ENCODE data around the gene IL17RB. TPM values are rescaled to one million over a fixed set of nuclear protein-coding genes. Genes with fewer than 3 reads are reported as not detected.

Gene IL17RB
- total and polyA plus RNA-seq, 5 donors from 2014 or later: 2.5 to 5.1 (median 3.6) TPM

- H3K4me1 Mint-ChIP-seq: peaks cover 0 to 19% (median 0%) of the 10 kb centered on the region in 4 donors
- peaks cover 16% of the 10 kb centered on the region for H3K27me3 ChIP-seq (ENCODE audit: control insufficient read depth, insufficient read depth, low read length)
- ATAC-seq (ENCODE audit: low read depth in 2 of 2): no peak
Measured at GRCh38 chr3:53845881-53846133, 561 bp upstream of the IL17RB start.

DNA sequence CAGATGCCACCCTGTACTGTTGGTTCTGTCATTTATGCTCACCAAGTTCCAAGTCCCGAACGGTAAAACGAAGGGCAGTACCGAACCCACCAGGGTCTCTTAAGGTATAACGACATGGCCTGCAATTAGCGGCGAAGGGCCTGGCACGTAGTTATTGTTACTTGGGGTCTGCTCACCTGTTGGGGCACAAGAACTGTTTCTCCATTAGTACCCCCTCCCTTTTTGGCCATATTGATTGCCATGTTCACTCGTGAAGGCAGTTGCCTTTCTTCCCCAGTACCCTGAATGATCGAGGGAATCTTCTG, 435 bp downstream of the IL17RB start:
- ATAC-seq (ENCODE audit: low read depth in 2 of 2) (no peak), DNase-seq (no peak)
- H3K27ac ChIP-seq (ENCODE audit: insufficient read depth, low read length, poor library complexity, severe bottlenecking): no peak overlapping the region
- Mint-ChIP-seq H3K4me3 (peak overlapping the region in 2 of 4 donors; percentile 67 to 76), H3K27me3 (peaks cover 50% of the 10 kb centered on the region), H3K36me3 (no peaks in the 10 kb centered on the region), H3K9me3 (peaks cover 0 to 2% (median 0%) of the 10 kb centered on the region in 7 donors), H3K27ac (no peak overlapping the region), H3K4me1 (peaks cover 0 to 19% (median 0%) of the 10 kb centered on the region in 4 donors)
- H3K27me3 ChIP-seq (ENCODE audit: control insufficient read depth, insufficient read depth, low read length): peaks cover 16% of the 10 kb centered on the region
- peaks cover 23% of the 10 kb centered on the region for H3K4me1 ChIP-seq (ENCODE audit: control insufficient read depth, insufficient read depth, low read length, poor library complexity, severe bottlenecking)
- H3K36me3 ChIP-seq (ENCODE audit: control insufficient read depth, insufficient read depth, low read length): no peaks in the 10 kb centered on the region
- H3K4me3 ChIP-seq (ENCODE audit: low read depth, low read length): peak overlapping the region; percentile 37
- no peaks in the 10 kb centered on the region for H3K9me3 ChIP-seq (ENCODE audit: control insufficient read depth in 2 of 2, low read length in 2 of 2)

More at GRCh38 chr3:53845881-53846133, 561 bp upstream of the IL17RB start:
- H3K4me1 ChIP-seq (ENCODE audit: control insufficient read depth, insufficient read depth, low read length, poor library complexity, severe bottlenecking): peaks cover 23% of the 10 kb centered on the region
- Mint-ChIP-seq H3K9me3 (peaks cover 0 to 2% (median 0%) of the 10 kb centered on the region in 7 donors), H3K27me3 (peaks cover 50% of the 10 kb centered on the region), H3K36me3 (no peaks in the 10 kb centered on the region), H3K4me3 (peak overlapping the region in 2 of 4 donors; percentile 77 to 79), H3K27ac (peak overlapping the region in 1 of 3 donors; percentile 48)
- no peak overlapping the region for H3K4me3 ChIP-seq (ENCODE audit: low read depth, low read length)
- peak overlapping the region; percentile 23 for H3K27ac ChIP-seq (ENCODE audit: insufficient read depth, low read length, poor library complexity, severe bottlenecking)
- H3K9me3 ChIP-seq (ENCODE audit: control insufficient read depth in 2 of 2, low read length in 2 of 2): no peaks in the 10 kb centered on the region
- no peaks in the 10 kb centered on the region for H3K36me3 ChIP-seq (ENCODE audit: control insufficient read depth, insufficient read depth, low read length)
- DNase-seq: no peak

DNA sequence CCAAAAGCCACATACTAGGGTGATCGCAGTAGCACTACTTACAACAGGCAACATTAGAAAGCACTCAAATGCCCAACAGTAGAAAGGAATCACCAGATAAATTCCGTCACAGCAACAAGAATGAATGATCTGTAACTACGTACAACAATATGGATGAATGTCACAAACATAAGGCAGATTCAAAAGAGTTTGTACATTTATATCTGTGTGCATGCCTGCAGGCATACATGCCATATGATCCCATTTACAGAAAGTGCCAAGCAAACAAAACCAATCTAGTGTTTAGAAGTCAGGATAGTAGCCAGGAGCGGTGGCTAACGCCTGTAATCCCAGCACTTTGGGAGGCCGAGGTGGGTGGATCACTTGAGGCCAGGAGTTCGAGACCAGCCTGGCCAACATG, 3.5 kb downstream of the IL17RB start:
- Histone ChIP-seq H3K4me3 (ENCODE audit: low read depth, low read length) (no peak overlapping the region), H3K27ac (ENCODE audit: insufficient read depth, low read length, poor library complexity, severe bottlenecking) (no peak overlapping the region), H3K9me3 (ENCODE audit: control insufficient read depth in 2 of 2, low read length in 2 of 2) (no peaks in the 10 kb centered on the region), H3K27me3 (ENCODE audit: control insufficient read depth, insufficient read depth, low read length) (peaks cover 12% of the 10 kb centered on the region), H3K4me1 (ENCODE audit: control insufficient read depth, insufficient read depth, low read length, poor library complexity, severe bottlenecking) (peaks cover 17% of the 10 kb centered on the region), H3K36me3 (ENCODE audit: control insufficient read depth, insufficient read depth, low read length) (no peaks in the 10 kb centered on the region)
- H3K27me3 Mint-ChIP-seq: peaks cover 43% of the 10 kb centered on the region
- no peak overlapping the region for H3K4me3 Mint-ChIP-seq
- ATAC-seq (ENCODE audit: low read depth in 2 of 2): no peak
- H3K27ac Mint-ChIP-seq: no peak overlapping the region
- H3K4me1 Mint-ChIP-seq: peaks cover 0 to 10% (median 0%) of the 10 kb centered on the region in 4 donors
- peaks cover 0 to 2% (median 0%) of the 10 kb centered on the region in 7 donors for H3K9me3 Mint-ChIP-seq
- DNase-seq: no peak
- no peaks in the 10 kb centered on the region for H3K36me3 Mint-ChIP-seq

DNA sequence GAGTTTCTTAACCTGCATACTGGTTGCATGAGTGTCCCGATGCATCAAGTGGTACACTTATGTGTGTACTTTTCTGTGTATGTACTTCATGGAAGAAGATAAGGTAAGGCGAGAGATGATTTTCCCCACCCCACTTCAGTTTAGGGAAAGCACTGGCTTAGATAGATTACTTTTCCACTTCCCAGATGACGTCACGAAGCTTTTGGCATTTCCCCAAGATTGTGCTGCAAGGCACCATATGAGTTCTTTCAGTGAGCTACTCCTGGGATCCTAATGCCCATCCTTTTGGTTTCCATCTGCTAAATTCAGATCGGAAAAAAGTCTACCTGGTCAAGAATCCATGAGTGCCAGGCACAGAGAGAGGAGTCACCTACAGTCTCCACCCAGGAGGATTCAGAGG, 4.5 kb downstream of the IL17RB start:
- H3K4me1 ChIP-seq (ENCODE audit: control insufficient read depth, insufficient read depth, low read length, poor library complexity, severe bottlenecking): peaks cover 8% of the 10 kb centered on the region
- H3K4me1 Mint-ChIP-seq: peaks cover 0 to 7% (median 0%) of the 10 kb centered on the region in 4 donors
- peaks cover 9% of the 10 kb centered on the region for H3K27me3 ChIP-seq (ENCODE audit: control insufficient read depth, insufficient read depth, low read length)
- no peak for DNase-seq
- H3K27ac ChIP-seq (ENCODE audit: insufficient read depth, low read length, poor library complexity, severe bottlenecking): no peak overlapping the region
- no peak overlapping the region for H3K4me3 Mint-ChIP-seq
- H3K27ac Mint-ChIP-seq: no peak overlapping the region
- H3K27me3 Mint-ChIP-seq: peaks cover 36% of the 10 kb centered on the region
- no peaks in the 10 kb centered on the region for H3K9me3 ChIP-seq (ENCODE audit: control insufficient read depth in 2 of 2, low read length in 2 of 2)
- H3K4me3 ChIP-seq (ENCODE audit: low read depth, low read length): no peak overlapping the region
- H3K9me3 Mint-ChIP-seq: no peaks in the 10 kb centered on the region
- no peaks in the 10 kb centered on the region for H3K36me3 Mint-ChIP-seq
- ATAC-seq (ENCODE audit: low read depth in 2 of 2): no peak
- H3K36me3 ChIP-seq (ENCODE audit: control insufficient read depth, insufficient read depth, low read length): no peaks in the 10 kb centered on the region

DNA sequence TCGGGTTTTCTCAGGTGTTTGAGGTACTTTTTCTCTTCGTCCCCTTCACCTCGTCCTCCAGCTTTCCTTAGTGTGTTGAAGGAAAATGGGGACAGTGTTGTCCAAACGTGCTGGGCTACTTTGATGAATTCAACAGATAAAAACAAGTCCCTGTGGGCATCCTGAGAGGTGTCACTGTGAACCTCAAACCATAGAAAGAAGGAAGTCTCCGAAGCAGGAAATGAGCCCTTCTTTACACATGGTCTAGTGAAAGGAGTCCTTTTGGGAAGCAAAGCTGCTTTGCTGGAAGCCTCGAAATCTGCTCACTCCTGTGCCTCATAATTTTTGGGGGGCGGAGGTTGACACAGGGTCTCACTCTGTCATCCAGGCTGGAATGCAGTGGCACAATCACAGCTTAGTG, 10.6 kb downstream of the IL17RB start:
- Mint-ChIP-seq H3K27me3 (peaks cover 13% of the 10 kb centered on the region), H3K36me3 (peaks cover 13% of the 10 kb centered on the region), H3K4me1 (no peaks in the 10 kb centered on the region), H3K27ac (no peak overlapping the region), H3K4me3 (no peak overlapping the region), H3K9me3 (no peaks in the 10 kb centered on the region)
- no peaks in the 10 kb centered on the region for H3K4me1 ChIP-seq (ENCODE audit: control insufficient read depth, insufficient read depth, low read length, poor library complexity, severe bottlenecking)
- peaks cover 19% of the 10 kb centered on the region for H3K36me3 ChIP-seq (ENCODE audit: control insufficient read depth, insufficient read depth, low read length)
- no peaks in the 10 kb centered on the region for H3K9me3 ChIP-seq (ENCODE audit: control insufficient read depth in 2 of 2, low read length in 2 of 2)
- no peak overlapping the region for H3K4me3 ChIP-seq (ENCODE audit: low read depth, low read length)
- H3K27ac ChIP-seq (ENCODE audit: insufficient read depth, low read length, poor library complexity, severe bottlenecking): no peak overlapping the region
- ATAC-seq (ENCODE audit: low read depth in 2 of 2) (no peak), DNase-seq (no peak)
- H3K27me3 ChIP-seq (ENCODE audit: control insufficient read depth, insufficient read depth, low read length): no peaks in the 10 kb centered on the region

- Mint-ChIP-seq H3K36me3 (peaks cover 23% of the 10 kb centered on the region), H3K4me3 (no peak overlapping the region)
- H3K27ac ChIP-seq (ENCODE audit: insufficient read depth, low read length, poor library complexity, severe bottlenecking): no peak overlapping the region
Measured at GRCh38 chr3:53858096-53858741, 11.9 kb downstream of the IL17RB start.

DNA sequence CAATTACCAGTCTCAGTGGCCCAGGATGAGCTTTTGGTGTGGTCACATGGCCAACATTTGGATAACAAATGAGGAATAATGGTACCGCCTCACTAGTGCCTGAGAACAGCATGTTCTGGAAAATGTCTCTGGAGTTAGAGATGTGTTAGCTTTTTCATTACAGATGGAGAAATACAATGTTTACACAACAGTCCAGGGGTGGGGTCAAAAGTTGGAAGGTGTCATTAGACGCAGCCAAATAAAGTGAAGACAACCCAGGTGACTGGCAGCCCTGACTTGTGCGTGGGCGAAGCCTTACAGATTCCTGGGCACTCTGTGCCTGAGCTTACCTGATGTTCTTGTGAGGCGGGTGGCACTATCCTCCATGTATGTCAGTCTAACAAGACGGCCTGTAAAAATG, 12.8 kb downstream of the IL17RB start:
- no peak overlapping the region for H3K4me3 Mint-ChIP-seq
- H3K27ac Mint-ChIP-seq: no peak overlapping the region

More at GRCh38 chr3:53858096-53858741, 11.9 kb downstream of the IL17RB start:
- no peak overlapping the region for H3K4me3 ChIP-seq (ENCODE audit: low read depth, low read length)
- H3K9me3 ChIP-seq (ENCODE audit: control insufficient read depth in 2 of 2, low read length in 2 of 2): no peaks in the 10 kb centered on the region
- Mint-ChIP-seq H3K27me3 (peaks cover 8% of the 10 kb centered on the region), H3K9me3 (no peaks in the 10 kb centered on the region), H3K4me1 (peaks cover 0 to 2% (median 0%) of the 10 kb centered on the region in 4 donors), H3K27ac (no peak overlapping the region)
- no peak for DNase-seq
- no peaks in the 10 kb centered on the region for H3K4me1 ChIP-seq (ENCODE audit: control insufficient read depth, insufficient read depth, low read length, poor library complexity, severe bottlenecking)
- peaks cover 26% of the 10 kb centered on the region for H3K36me3 ChIP-seq (ENCODE audit: control insufficient read depth, insufficient read depth, low read length)
- H3K27me3 ChIP-seq (ENCODE audit: control insufficient read depth, insufficient read depth, low read length): no peaks in the 10 kb centered on the region
- no peak for ATAC-seq (ENCODE audit: low read depth in 2 of 2)

DNA sequence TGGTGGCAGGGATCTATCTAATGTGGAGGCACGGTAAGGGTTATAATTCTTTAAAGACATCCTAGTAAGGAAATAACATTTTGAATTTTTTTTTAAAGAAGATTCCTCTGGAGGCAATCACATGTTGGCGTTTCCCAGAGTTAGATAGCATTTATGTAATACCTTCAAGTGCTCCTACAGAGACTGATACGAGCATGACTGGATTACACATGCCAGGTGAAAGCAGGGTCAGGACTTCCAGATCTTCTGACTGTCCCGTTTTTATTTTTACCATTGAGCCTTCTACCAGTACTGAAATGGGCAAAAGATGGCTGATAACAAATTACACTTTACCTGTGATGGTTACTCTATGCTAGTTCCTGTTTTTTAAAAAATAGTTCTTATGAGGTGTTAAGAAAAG, 13.8 kb downstream of the IL17RB start:
- Histone ChIP-seq H3K4me1 (ENCODE audit: control insufficient read depth, insufficient read depth, low read length, poor library complexity, severe bottlenecking) (no peaks in the 10 kb centered on the region), H3K9me3 (ENCODE audit: control insufficient read depth in 2 of 2, low read length in 2 of 2) (no peaks in the 10 kb centered on the region), H3K4me3 (ENCODE audit: low read depth, low read length) (no peak overlapping the region), H3K27ac (ENCODE audit: insufficient read depth, low read length, poor library complexity, severe bottlenecking) (no peak overlapping the region), H3K27me3 (ENCODE audit: control insufficient read depth, insufficient read depth, low read length) (no peaks in the 10 kb centered on the region), H3K36me3 (ENCODE audit: control insufficient read depth, insufficient read depth, low read length) (peaks cover 40% of the 10 kb centered on the region)
- DNase-seq (no peak), ATAC-seq (ENCODE audit: low read depth in 2 of 2) (no peak)
- peaks cover 33% of the 10 kb centered on the region for H3K36me3 Mint-ChIP-seq
- H3K27me3 Mint-ChIP-seq: peaks cover 8% of the 10 kb centered on the region
- H3K9me3 Mint-ChIP-seq: no peaks in the 10 kb centered on the region
- peaks cover 0 to 5% (median 0%) of the 10 kb centered on the region in 4 donors for H3K4me1 Mint-ChIP-seq
- no peak overlapping the region for H3K4me3 Mint-ChIP-seq
- H3K27ac Mint-ChIP-seq: no peak overlapping the region

More for the DNA sequence above, 12.8 kb downstream of the IL17RB start:
- Mint-ChIP-seq H3K4me1 (peaks cover 0 to 2% (median 0%) of the 10 kb centered on the region in 4 donors), H3K27me3 (peaks cover 8% of the 10 kb centered on the region), H3K9me3 (no peaks in the 10 kb centered on the region), H3K36me3 (peaks cover 26% of the 10 kb centered on the region)
- ATAC-seq (ENCODE audit: low read depth in 2 of 2) (no peak), DNase-seq (no peak)
- no peak overlapping the region for H3K27ac ChIP-seq (ENCODE audit: insufficient read depth, low read length, poor library complexity, severe bottlenecking)
- H3K36me3 ChIP-seq (ENCODE audit: control insufficient read depth, insufficient read depth, low read length): peaks cover 32% of the 10 kb centered on the region
- H3K27me3 ChIP-seq (ENCODE audit: control insufficient read depth, insufficient read depth, low read length): no peaks in the 10 kb centered on the region
- no peaks in the 10 kb centered on the region for H3K9me3 ChIP-seq (ENCODE audit: control insufficient read depth in 2 of 2, low read length in 2 of 2)
- H3K4me3 ChIP-seq (ENCODE audit: low read depth, low read length): no peak overlapping the region
- H3K4me1 ChIP-seq (ENCODE audit: control insufficient read depth, insufficient read depth, low read length, poor library complexity, severe bottlenecking): no peaks in the 10 kb centered on the region
